Cerebellar nuclear complex (tissue), 1 donor: ENCODE results near the gene HEG1.

ENCODE experiments used
- DNase-seq, 2 experiments: peaks; one replicate each; lab custom pipeline; 2025; lab: John Stamatoyannopoulos, UW

HEG1 gene

GRCh38 chr3:125010393-125010792 lies 45.4 kb downstream of the HEG1 start:
- no peak for DNase-seq

- no peak for DNase-seq
Observed at GRCh38 chr3:125008766-125009165, 47.0 kb downstream of the HEG1 start.

- no peak for DNase-seq
Observed at GRCh38 chr3:125006291-125006731, 49.5 kb downstream of the HEG1 start.

GRCh38 chr3:125005676-125006075 lies 50.1 kb downstream of the HEG1 start:
- DNase-seq, result no peak

GRCh38 chr3:125005222-125005621 lies 50.6 kb downstream of the HEG1 start:
- no peak for DNase-seq

GRCh38 chr3:125003859-125004595 lies 51.8 kb downstream of the HEG1 start:
- DNase-seq, result no peak

GRCh38 chr3:125003369-125003853 lies 52.4 kb downstream of the HEG1 start:
- DNase-seq, result no peak

GRCh38 chr3:125002414-125003368 lies 53.1 kb downstream of the HEG1 start:
- DNase-seq, result no peak

GRCh38 chr3:125001557-125002413 lies 54.0 kb downstream of the HEG1 start:
- DNase-seq, result no peak

- DNase-seq, result no peak
Observed at GRCh38 chr3:125000661-125001060, 55.1 kb downstream of the HEG1 start.

GRCh38 chr3:124999897-125000435 lies 55.8 kb downstream of the HEG1 start:
- DNase-seq, result no peak

- no peak for DNase-seq
Observed at GRCh38 chr3:124999317-124999716, 56.5 kb downstream of the HEG1 start.

- no peak for DNase-seq
Observed at GRCh38 chr3:124998247-124998630, 57.6 kb downstream of the HEG1 start.

- no peak for DNase-seq
Observed at GRCh38 chr3:124997303-124998246, 58.2 kb downstream of the HEG1 start.

- peak in 1 of 2 experiments; percentile 3 for DNase-seq
Observed at GRCh38 chr3:124995460-124995994, 60.3 kb downstream of the HEG1 start.

- no peak for DNase-seq
Observed at GRCh38 chr3:124993466-124993865, 62.3 kb downstream of the HEG1 start.

GRCh38 chr3:124992041-124992440 lies 63.8 kb downstream of the HEG1 start:
- no peak for DNase-seq

GRCh38 chr3:124986192-124987143 lies 69.3 kb downstream of the HEG1 start:
- no peak for DNase-seq

GRCh38 chr3:124985349-124985748 lies 70.4 kb downstream of the HEG1 start:
- no peak for DNase-seq
